HFF-Myc (cell line): ENCODE measurements around the gene GMDS.

ENCODE experiments used
- DNase-seq: peaks from one replicate; pipeline ENCODE4 v3.0.0-alpha.2; 2011; ENCODE audit warnings: low read depth; ENCODE audit errors: extremely low read depth
- H3K4me3 ChIP-seq: replicated peaks from 2 replicates; pipeline ENCODE4 v1.5.1; 2011; ENCODE audit warnings: low read depth, mild to moderate bottlenecking, control low read depth, low read length
- TF ChIP-seq, protein P1 (sequence below): IDR thresholded peaks from 2 replicates; pipeline ENCODE4 v1.5.1; 2012; ENCODE audit warnings: mild to moderate bottlenecking, low read depth, low read length, control low read depth; ENCODE audit errors: missing control alignments

The GMDS gene

DNA sequence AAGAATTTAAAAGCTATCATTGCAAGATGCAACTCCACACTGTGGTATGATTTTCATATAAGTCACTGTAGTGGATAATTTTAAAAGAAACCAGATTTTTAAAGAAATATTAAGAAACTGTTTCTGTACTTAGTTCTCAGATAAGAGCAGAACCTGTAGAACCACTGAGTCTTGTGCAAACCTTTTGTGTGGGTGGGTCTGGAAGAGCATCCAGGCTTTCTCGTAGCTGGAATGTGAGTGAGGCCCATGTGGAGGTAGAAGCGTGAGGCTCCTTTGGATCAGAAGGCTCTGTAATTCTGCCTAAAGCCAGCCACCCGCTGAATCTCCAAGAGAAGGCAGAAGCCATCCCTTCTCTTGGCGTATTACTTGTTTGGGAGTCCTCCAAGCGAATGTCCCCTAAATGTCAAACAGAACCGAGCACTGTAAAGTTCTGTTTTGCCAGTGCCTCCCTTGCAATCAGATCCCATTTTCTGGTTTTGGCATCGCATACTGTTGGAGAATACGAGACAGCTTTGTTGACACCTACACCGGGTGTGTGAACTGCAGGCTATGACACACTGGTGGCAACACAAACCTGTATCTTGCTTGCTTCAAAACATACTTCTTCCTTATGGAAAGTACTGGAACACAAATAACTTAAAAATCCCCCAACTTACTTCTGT lies 447.0 kb downstream of the GMDS start:
- no peak for DNase-seq

GRCh38 chr6:1797801-1798200 lies 447.6 kb downstream of the GMDS start:
- DNase-seq, result no peak
- no peak overlapping the region for H3K4me3 ChIP-seq
- TF ChIP-seq, protein P1, sequence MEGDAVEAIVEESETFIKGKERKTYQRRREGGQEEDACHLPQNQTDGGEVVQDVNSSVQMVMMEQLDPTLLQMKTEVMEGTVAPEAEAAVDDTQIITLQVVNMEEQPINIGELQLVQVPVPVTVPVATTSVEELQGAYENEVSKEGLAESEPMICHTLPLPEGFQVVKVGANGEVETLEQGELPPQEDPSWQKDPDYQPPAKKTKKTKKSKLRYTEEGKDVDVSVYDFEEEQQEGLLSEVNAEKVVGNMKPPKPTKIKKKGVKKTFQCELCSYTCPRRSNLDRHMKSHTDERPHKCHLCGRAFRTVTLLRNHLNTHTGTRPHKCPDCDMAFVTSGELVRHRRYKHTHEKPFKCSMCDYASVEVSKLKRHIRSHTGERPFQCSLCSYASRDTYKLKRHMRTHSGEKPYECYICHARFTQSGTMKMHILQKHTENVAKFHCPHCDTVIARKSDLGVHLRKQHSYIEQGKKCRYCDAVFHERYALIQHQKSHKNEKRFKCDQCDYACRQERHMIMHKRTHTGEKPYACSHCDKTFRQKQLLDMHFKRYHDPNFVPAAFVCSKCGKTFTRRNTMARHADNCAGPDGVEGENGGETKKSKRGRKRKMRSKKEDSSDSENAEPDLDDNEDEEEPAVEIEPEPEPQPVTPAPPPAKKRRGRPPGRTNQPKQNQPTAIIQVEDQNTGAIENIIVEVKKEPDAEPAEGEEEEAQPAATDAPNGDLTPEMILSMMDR, result no peak

More for the DNA sequence above, 447.0 kb downstream of the GMDS start:
- H3K4me3 ChIP-seq, result no peak overlapping the region
- TF ChIP-seq, protein P1, result no peak

- DNase-seq, result no peak
- H3K4me3 ChIP-seq, result no peak overlapping the region
- TF ChIP-seq, protein P1, result no peak
These were observed 448.5 kb downstream of the GMDS start for GRCh38 chr6:1796706-1797529.

- H3K4me3 ChIP-seq, result no peak overlapping the region
- no peak for DNase-seq
- TF ChIP-seq, protein P1, result no peak
These were observed 449.5 kb downstream of the GMDS start for GRCh38 chr6:1795910-1796309.

- no peak overlapping the region for H3K4me3 ChIP-seq
- TF ChIP-seq, protein P1, result peak; percentile 48
- no peak for DNase-seq
These were observed 452.4 kb downstream of the GMDS start for GRCh38 chr6:1792989-1793388.

DNA sequence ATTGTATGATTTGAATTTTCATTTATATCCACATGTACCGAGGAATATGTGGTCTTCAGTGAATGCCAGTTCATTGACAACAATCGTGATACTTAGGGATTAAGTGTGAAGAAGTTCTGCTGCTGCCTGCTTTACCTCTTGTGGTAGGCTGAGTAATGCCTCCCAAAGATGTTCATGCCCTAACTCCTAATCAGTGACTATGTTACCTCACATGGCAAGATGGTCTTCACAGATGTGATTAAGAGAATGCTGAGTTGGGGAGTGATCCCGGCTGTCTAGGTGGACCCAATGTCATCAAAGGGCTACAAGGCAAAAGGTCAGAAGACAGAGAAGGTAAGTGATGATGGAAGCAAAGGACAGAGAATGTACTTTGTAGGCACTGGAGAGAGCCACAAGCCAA lies 454.7 kb downstream of the GMDS start:
- H3K4me3 ChIP-seq, result no peak overlapping the region
- TF ChIP-seq, protein P1, result no peak
- DNase-seq, result no peak
